Neural cell (in vitro differentiated cells): ENCODE data around the gene LGALS14. TPM values are rescaled to one million over a fixed set of nuclear protein-coding genes. Genes with fewer than 3 reads are reported as not detected.
"Not testable (repeated sequence)": the region's sequence is repeated elsewhere in the genome, so short reads cannot be mapped to it uniquely, and the experiment has no call there.

Experiments used
- H2AFZ ChIP-seq: fragments of 200-600, 300-800 bp; sonication (generic), shearing (Covaris generic); 2 replicates; pipeline ENCODE4 v1.6.0; 2014; ENCODE audit warnings: low read depth, mild to moderate bottlenecking, antibody characterized with exemption, low read length, moderate library complexity
- H3F3A ChIP-seq: fragments of 200-600 bp; shearing (Covaris generic); 2 replicates; pipeline ENCODE4 v1.6.1; 2016; ENCODE audit warnings: mild to moderate bottlenecking, moderate library complexity, mixed read lengths, antibody characterized with exemption, low read length; ENCODE audit not compliant: insufficient read depth, poor library complexity, severe bottlenecking
- H3K27ac ChIP-seq: fragments of 200-600, 300-800 bp; sonication (generic), shearing (Covaris generic); 2 replicates; pipeline ENCODE4 v1.5.1; 2014; ENCODE audit warnings: mild to moderate bottlenecking, low read length, moderate library complexity
- H3K27me3 ChIP-seq: fragments of 300-800, 200-600 bp; sonication (generic), shearing (Covaris generic); 2 replicates; pipeline ENCODE4 v1.6.0; 2014; ENCODE audit warnings: mild to moderate bottlenecking, low read depth, low read length, moderate library complexity; ENCODE audit not compliant: insufficient read depth
- H3K36me3 ChIP-seq: fragments of 300-800, 200-600 bp; sonication (generic), shearing (Covaris generic); 2 replicates; pipeline ENCODE4 v1.5.1; 2014; ENCODE audit warnings: mild to moderate bottlenecking, antibody characterized with exemption, low read length, moderate library complexity; ENCODE audit not compliant: insufficient read depth
- H3K4me2 ChIP-seq: fragments of 300-800, 200-600 bp; sonication (generic), shearing (Covaris generic); 2 replicates; pipeline ENCODE4 v1.6.0; 2014; ENCODE audit warnings: mild to moderate bottlenecking, low read length
- H3K4me3 ChIP-seq: fragments of 300-800, 200-600 bp; sonication (generic), shearing (Covaris generic); 2 replicates; pipeline ENCODE4 v1.5.1; 2014; ENCODE audit warnings: mild to moderate bottlenecking, low read length, moderate library complexity
- H3K79me2 ChIP-seq: fragments of 200-600 bp; shearing (Covaris generic); replicated peaks from 2 replicates; pipeline ENCODE4 v1.6.0; 2014; ENCODE audit warnings: mild to moderate bottlenecking, low read length, moderate library complexity; ENCODE audit not compliant: insufficient read depth
- H3K9ac ChIP-seq: fragments of 300-800, 200-600 bp; sonication (generic), shearing (Covaris generic); 2 replicates; pipeline ENCODE4 v1.6.1; 2016; ENCODE audit warnings: mild to moderate bottlenecking, low read length, mixed read lengths
- H3K9me2 ChIP-seq: fragments of 200-600 bp; shearing (Covaris generic); 2 replicates; pipeline ENCODE4 v1.6.1; 2016; ENCODE audit warnings: mild to moderate bottlenecking, low read length, mixed read lengths; ENCODE audit not compliant: insufficient read depth
- H3K9me3 ChIP-seq: fragments of 200-600, 300-800 bp; sonication (generic), shearing (Covaris generic); 2 replicates; pipeline ENCODE4 v1.6.1; 2016; ENCODE audit warnings: mild to moderate bottlenecking, mixed run types, low read length, moderate library complexity, mixed read lengths
- H4K20me1 ChIP-seq: fragments of 200-600 bp; shearing (Covaris generic); 2 replicates; pipeline ENCODE4 v1.6.1; 2016; ENCODE audit warnings: mild to moderate bottlenecking, mixed run types; ENCODE audit not compliant: insufficient read depth
- CTCF ChIP-seq: fragments of 450-650 bp; IDR thresholded peaks from 2 replicates; pipeline ENCODE4 v1.5.1; 2014; ENCODE audit warnings: antibody characterized with exemption, mild to moderate bottlenecking, moderate library complexity; ENCODE audit not compliant: poor library complexity, severe bottlenecking
- EP300 ChIP-seq: fragments of 450-650 bp; conservative IDR thresholded peaks from 2 replicates; pipeline ENCODE4 v1.6.1; 2014; ENCODE audit warnings: antibody characterized with exemption, mild to moderate bottlenecking, moderate library complexity; ENCODE audit not compliant: poor library complexity, severe bottlenecking
- EZH2 ChIP-seq: fragments of 200-600, 300-800 bp; shearing (Covaris generic), sonication (generic); IDR thresholded peaks from 2 replicates; pipeline ENCODE4 v1.6.1; 2014; ENCODE audit warnings: antibody characterized with exemption, low read length, borderline replicate concordance, mild to moderate bottlenecking; ENCODE audit not compliant: insufficient read depth, poor library complexity, severe bottlenecking
- MXI1 ChIP-seq: fragments of 450-650 bp; conservative IDR thresholded peaks from 2 replicates; pipeline ENCODE4 v1.6.1; 2014; ENCODE audit warnings: antibody characterized with exemption, mild to moderate bottlenecking; ENCODE audit not compliant: poor library complexity, severe bottlenecking
- POLR2AphosphoS5 ChIP-seq: IDR thresholded peaks from 2 replicates; pipeline ENCODE4 v1.6.1; 2012
- RAD21 ChIP-seq: fragments of 450-650 bp; conservative IDR thresholded peaks from 2 replicates; pipeline ENCODE4 v1.6.1; 2014; ENCODE audit warnings: antibody characterized with exemption, mild to moderate bottlenecking, moderate library complexity
- SMC3 ChIP-seq: fragments of 450-650 bp; conservative IDR thresholded peaks from 2 replicates; pipeline ENCODE4 v1.6.1; 2014; ENCODE audit warnings: antibody characterized with exemption, mild to moderate bottlenecking, moderate library complexity; ENCODE audit not compliant: poor library complexity
- TAF1 ChIP-seq: IDR thresholded peaks from 2 replicates; pipeline ENCODE4 v1.6.1; 2012; ENCODE audit warnings: low read depth
- polyA plus RNA-seq: library from polyadenylated mRNA; depleted of rRNA; stranded (reverse); fragments of >200 nt; gene quantifications from 2 replicates; pipeline ENCODE4 v1.2.3, GENCODE V29; 2014
- TF ChIP-seq, protein P1 (sequence below): IDR thresholded peaks from 2 replicates; pipeline ENCODE4 v1.6.1; 2012; ENCODE audit warnings: borderline replicate concordance

Gene LGALS14
- polyA plus RNA-seq, 1 donor from 2014 or later, result 0.53 TPM

- not testable (repeated sequence) for H3K27me3 ChIP-seq
Observed at GRCh38 chr19:39673862-39674261, 30.4 kb upstream of the LGALS14 start.

GRCh38 chr19:39676004-39676403 lies 28.3 kb upstream of the LGALS14 start:
- H3K27me3 ChIP-seq, result no peaks in the 10 kb centered on the region
- H3K9me2 ChIP-seq, result no peaks in the 10 kb centered on the region
- H3K9ac ChIP-seq, result no peak overlapping the region
- H3K4me3 ChIP-seq, result no peak overlapping the region
- no peak overlapping the region for H3K27ac ChIP-seq
- no peaks in the 10 kb centered on the region for H3K9me3 ChIP-seq
- H3K4me2 ChIP-seq, result no peak overlapping the region
- H2AFZ ChIP-seq, result no peak overlapping the region
- no peaks in the 10 kb centered on the region for H3F3A ChIP-seq
- no peaks in the 10 kb centered on the region for H4K20me1 ChIP-seq
- H3K36me3 ChIP-seq, result no peaks in the 10 kb centered on the region
- no peaks in the 10 kb centered on the region for H3K79me2 ChIP-seq
- TF ChIP-seq RAD21, result no peak
- no peak for TF ChIP-seq MXI1
- no peak for TF ChIP-seq TAF1
- TF ChIP-seq SMC3, result no peak
- TF ChIP-seq POLR2AphosphoS5, result no peak
- no peak for TF ChIP-seq CTCF
- no peak for TF ChIP-seq EP300

More at GRCh38 chr19:39673862-39674261, 30.4 kb upstream of the LGALS14 start:
- not testable (repeated sequence) for H3K36me3 ChIP-seq, H3K9ac ChIP-seq, H3K4me2 ChIP-seq, H3K9me2 ChIP-seq, H3F3A ChIP-seq, H3K9me3 ChIP-seq, H3K4me3 ChIP-seq, H3K79me2 ChIP-seq, H4K20me1 ChIP-seq, H3K27ac ChIP-seq, H2AFZ ChIP-seq
- TF ChIP-seq CTCF, result peak; percentile 15

DNA sequence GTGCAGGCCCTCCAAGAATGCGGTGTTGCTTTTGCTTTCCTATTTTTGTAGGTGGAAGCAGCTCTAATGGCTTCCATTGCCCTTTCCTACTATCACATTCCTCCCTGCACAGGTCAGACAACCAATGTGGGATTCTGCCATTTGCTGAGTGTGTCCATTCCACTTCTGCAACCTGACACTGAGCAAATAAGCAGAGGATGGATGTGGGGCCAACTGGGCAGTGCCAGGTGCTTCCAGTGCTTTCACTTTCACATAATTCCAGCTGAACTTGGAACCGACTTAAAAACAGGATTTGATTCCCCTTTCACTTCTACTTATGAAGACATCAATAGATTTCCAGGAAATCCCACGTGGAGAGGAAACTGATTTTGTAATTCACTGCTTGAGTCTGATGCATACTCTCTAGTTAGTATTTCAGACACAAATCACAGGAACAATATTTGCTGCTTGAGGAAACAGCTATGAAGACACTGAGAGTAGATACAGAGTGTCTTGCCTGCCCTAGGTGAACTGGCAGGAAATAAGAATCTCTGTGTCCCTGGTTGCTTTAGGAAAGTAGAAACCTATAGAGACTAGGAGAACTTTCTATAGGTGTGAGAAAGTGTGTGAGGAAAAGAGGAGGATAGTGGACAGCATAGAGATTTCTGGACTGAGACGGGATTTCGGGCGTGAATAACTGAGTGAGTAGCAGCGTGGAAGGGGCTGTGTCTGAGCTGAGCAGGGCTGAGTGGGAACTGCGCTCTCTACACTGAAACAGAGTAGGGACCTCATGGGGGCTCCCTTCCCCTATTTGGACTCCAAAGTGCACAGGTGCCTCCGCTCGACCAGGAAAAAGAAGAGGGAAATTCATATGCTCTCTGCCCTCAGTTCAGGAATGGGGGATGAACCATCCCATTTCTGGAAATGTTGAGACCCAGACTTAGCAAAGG lies 26.1 kb upstream of the LGALS14 start:
- Histone ChIP-seq H3K27me3 (no peaks in the 10 kb centered on the region), H3K9me2 (no peaks in the 10 kb centered on the region), H3K36me3 (no peaks in the 10 kb centered on the region), H3K4me3 (no peak overlapping the region), H3K27ac (no peak overlapping the region), H4K20me1 (no peaks in the 10 kb centered on the region), H2AFZ (no peak overlapping the region), H3F3A (no peaks in the 10 kb centered on the region), H3K9ac (no peak overlapping the region), H3K79me2 (no peaks in the 10 kb centered on the region), H3K4me2 (no peak overlapping the region), H3K9me3 (no peaks in the 10 kb centered on the region)
- TF ChIP-seq, protein P1, sequence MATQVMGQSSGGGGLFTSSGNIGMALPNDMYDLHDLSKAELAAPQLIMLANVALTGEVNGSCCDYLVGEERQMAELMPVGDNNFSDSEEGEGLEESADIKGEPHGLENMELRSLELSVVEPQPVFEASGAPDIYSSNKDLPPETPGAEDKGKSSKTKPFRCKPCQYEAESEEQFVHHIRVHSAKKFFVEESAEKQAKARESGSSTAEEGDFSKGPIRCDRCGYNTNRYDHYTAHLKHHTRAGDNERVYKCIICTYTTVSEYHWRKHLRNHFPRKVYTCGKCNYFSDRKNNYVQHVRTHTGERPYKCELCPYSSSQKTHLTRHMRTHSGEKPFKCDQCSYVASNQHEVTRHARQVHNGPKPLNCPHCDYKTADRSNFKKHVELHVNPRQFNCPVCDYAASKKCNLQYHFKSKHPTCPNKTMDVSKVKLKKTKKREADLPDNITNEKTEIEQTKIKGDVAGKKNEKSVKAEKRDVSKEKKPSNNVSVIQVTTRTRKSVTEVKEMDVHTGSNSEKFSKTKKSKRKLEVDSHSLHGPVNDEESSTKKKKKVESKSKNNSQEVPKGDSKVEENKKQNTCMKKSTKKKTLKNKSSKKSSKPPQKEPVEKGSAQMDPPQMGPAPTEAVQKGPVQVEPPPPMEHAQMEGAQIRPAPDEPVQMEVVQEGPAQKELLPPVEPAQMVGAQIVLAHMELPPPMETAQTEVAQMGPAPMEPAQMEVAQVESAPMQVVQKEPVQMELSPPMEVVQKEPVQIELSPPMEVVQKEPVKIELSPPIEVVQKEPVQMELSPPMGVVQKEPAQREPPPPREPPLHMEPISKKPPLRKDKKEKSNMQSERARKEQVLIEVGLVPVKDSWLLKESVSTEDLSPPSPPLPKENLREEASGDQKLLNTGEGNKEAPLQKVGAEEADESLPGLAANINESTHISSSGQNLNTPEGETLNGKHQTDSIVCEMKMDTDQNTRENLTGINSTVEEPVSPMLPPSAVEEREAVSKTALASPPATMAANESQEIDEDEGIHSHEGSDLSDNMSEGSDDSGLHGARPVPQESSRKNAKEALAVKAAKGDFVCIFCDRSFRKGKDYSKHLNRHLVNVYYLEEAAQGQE, result no peak
- no peak for TF ChIP-seq RAD21
- no peak for TF ChIP-seq MXI1
- no peak for TF ChIP-seq SMC3
- no peak for TF ChIP-seq EZH2
- TF ChIP-seq TAF1, result no peak
- TF ChIP-seq EP300, result no peak
- TF ChIP-seq POLR2AphosphoS5, result no peak
- TF ChIP-seq CTCF, result no peak
